Prostate gland (tissue), 2 donors: Measurements from ENCODE around the gene GAD1.

ENCODE experiments used
- POLR2A ChIP-seq: fragments of 450-650 bp; IDR thresholded peaks from one replicate; pipeline ENCODE4 v1.6.1; 2016; ENCODE audit warnings: antibody characterized with exemption, mild to moderate bottlenecking
- TF ChIP-seq, protein P1 (sequence below), 4 experiments: fragments of 200-600 bp in 2 of 4; fragments of 450-650 bp in 2 of 4; sonication (generic) in 2 of 4; IDR thresholded peaks; 1 replicate in 3 of 4; 2 replicates in 1 of 4; pipeline ENCODE4 v1.5.1; 2016 to 2019; ENCODE audit warnings: antibody characterized with exemption in 4 of 4, mild to moderate bottlenecking in 2 of 4, moderate library complexity in 2 of 4

DNA sequence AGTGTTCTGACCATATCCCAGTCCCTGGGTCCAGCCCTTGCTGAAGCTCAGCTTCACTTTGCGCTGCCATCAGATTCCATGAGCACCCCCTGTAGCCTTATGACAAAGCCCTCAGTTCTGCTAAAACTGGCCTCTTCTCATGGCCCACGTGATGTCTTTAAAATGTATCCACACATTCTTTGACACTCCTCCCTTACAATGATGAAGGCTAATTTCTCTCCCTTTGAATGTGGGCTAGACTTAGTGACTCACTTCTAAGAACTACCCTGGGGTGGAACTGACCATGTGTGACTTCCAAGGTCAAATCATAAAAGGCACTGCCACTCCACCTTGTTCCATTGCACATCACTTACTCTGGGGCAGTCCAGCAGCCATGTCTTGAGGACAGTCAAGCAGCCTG lies 67.0 kb downstream of the GAD1 start:
- TF ChIP-seq, protein P1, sequence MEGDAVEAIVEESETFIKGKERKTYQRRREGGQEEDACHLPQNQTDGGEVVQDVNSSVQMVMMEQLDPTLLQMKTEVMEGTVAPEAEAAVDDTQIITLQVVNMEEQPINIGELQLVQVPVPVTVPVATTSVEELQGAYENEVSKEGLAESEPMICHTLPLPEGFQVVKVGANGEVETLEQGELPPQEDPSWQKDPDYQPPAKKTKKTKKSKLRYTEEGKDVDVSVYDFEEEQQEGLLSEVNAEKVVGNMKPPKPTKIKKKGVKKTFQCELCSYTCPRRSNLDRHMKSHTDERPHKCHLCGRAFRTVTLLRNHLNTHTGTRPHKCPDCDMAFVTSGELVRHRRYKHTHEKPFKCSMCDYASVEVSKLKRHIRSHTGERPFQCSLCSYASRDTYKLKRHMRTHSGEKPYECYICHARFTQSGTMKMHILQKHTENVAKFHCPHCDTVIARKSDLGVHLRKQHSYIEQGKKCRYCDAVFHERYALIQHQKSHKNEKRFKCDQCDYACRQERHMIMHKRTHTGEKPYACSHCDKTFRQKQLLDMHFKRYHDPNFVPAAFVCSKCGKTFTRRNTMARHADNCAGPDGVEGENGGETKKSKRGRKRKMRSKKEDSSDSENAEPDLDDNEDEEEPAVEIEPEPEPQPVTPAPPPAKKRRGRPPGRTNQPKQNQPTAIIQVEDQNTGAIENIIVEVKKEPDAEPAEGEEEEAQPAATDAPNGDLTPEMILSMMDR (IDR thresholded peaks at IDR 0.05), result no peak
- no peak for TF ChIP-seq POLR2A
